ENCODE data around the gene TP53.

- TF ChIP-seq CTCF (IDR thresholded peaks at IDR 0.05 in 4 of 5, conservative IDR thresholded peaks at IDR 0.05 in 1 of 5): no peak
- TF ChIP-seq POLR2A (IDR thresholded peaks at IDR 0.05): no peak
Observed at GRCh38 chr17:7706631-7707354, 19.5 kb upstream of the TP53 start.

All from gastrocnemius medialis (tissue), 4 donors.